Measurements from ENCODE around the gene GMFB. TPM values are rescaled to one million over a fixed set of nuclear protein-coding genes. Genes with fewer than 3 reads are reported as not detected.

The GMFB gene
- total RNA-seq, 1 donor from 2014 or later, result 71.9 TPM

DNA sequence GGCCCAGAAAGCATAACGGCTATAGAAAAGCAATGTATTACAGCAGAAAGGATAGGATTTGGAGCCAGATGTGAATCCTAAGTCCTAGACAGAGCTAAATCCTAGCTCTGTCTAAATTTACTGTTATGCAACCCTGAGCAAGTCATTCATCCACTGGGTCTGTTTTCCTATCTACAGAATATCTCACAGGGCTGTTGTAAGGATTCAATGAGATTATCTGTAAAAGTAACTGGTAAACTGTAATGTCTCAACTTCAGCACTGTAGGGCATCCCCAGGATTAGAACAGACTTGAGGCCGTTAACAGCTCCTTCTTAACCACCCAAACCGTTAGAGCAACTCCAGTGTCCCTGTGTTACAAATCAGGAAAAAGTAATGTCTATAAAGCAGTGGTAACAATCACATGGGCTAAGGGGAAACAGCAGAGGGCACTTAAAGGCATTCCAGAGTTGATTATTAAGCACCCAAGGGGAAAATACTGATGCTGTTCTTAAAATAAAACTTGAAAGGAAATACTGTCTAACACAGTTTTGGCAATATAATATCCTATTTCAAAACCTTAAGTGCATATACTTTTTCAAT, 10.1 kb downstream of the GMFB start:
- no peak for DNase-seq (ENCODE audit: low read depth)
- no peak overlapping the region for H3K4me3 ChIP-seq (ENCODE audit: low read depth, low read length)
- TF ChIP-seq, protein P1, sequence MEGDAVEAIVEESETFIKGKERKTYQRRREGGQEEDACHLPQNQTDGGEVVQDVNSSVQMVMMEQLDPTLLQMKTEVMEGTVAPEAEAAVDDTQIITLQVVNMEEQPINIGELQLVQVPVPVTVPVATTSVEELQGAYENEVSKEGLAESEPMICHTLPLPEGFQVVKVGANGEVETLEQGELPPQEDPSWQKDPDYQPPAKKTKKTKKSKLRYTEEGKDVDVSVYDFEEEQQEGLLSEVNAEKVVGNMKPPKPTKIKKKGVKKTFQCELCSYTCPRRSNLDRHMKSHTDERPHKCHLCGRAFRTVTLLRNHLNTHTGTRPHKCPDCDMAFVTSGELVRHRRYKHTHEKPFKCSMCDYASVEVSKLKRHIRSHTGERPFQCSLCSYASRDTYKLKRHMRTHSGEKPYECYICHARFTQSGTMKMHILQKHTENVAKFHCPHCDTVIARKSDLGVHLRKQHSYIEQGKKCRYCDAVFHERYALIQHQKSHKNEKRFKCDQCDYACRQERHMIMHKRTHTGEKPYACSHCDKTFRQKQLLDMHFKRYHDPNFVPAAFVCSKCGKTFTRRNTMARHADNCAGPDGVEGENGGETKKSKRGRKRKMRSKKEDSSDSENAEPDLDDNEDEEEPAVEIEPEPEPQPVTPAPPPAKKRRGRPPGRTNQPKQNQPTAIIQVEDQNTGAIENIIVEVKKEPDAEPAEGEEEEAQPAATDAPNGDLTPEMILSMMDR (IDR thresholded peaks at IDR 0.05; ENCODE audit: insufficient read depth, low read length, poor library complexity, severe bottlenecking), result no peak
- H3K36me3 ChIP-seq (ENCODE audit: control insufficient read depth, insufficient read depth, low read length), result no peaks in the 10 kb centered on the region
- H3K27me3 ChIP-seq (ENCODE audit: control insufficient read depth, insufficient read depth, low read length), result no peaks in the 10 kb centered on the region

- Histone ChIP-seq H3K27me3 (ENCODE audit: control insufficient read depth, insufficient read depth, low read length) (no peaks in the 10 kb centered on the region), H3K4me3 (ENCODE audit: low read depth, low read length) (no peak overlapping the region), H3K36me3 (ENCODE audit: control insufficient read depth, insufficient read depth, low read length) (no peaks in the 10 kb centered on the region)
- TF ChIP-seq, protein P1 (IDR thresholded peaks at IDR 0.05; ENCODE audit: insufficient read depth, low read length, poor library complexity, severe bottlenecking), result no peak
- no peak for DNase-seq (ENCODE audit: low read depth)
These were observed 12.9 kb downstream of the GMFB start for GRCh38 chr14:54475911-54476310.

DNA sequence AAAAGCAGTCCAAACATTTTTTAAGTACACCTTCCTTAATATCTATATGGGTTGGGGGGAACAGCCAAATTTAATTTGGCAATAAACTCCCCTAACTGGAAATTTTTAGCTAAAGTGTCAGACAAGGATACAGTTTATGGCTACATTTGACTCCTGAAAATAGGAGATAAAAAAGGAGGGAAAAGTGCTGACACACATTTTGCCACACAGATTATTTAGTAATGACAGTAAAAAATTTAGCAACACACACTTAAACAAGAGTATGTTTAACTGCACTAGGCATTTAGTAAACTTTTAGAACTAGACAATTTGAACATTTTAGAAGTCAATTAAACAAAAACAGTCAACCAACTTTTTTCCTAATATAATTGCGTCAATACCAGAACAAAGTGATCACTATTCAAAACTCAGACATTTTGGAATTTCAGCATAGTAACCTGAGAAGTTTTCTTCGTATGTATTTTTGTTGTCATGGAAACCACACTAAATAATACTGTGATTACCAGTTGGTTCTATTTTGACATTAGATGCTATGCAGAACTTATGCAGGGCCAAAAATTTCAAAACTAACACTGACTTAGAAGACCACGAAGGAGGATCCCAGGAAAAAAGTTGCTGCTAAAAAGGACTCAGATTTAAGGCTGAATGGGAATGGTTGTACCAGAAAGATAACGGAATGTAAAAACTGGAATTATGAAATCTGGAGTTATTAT, 13.4 kb downstream of the GMFB start:
- TF ChIP-seq, protein P1 (IDR thresholded peaks at IDR 0.05; ENCODE audit: insufficient read depth, low read length, poor library complexity, severe bottlenecking), result no peak
- H3K4me3 ChIP-seq (ENCODE audit: low read depth, low read length), result no peak overlapping the region
- no peaks in the 10 kb centered on the region for H3K27me3 ChIP-seq (ENCODE audit: control insufficient read depth, insufficient read depth, low read length)
- no peaks in the 10 kb centered on the region for H3K36me3 ChIP-seq (ENCODE audit: control insufficient read depth, insufficient read depth, low read length)
- DNase-seq (ENCODE audit: low read depth), result no peak

- Histone ChIP-seq H3K4me3 (ENCODE audit: low read depth, low read length) (no peak overlapping the region), H3K27me3 (ENCODE audit: control insufficient read depth, insufficient read depth, low read length) (no peaks in the 10 kb centered on the region), H3K36me3 (ENCODE audit: control insufficient read depth, insufficient read depth, low read length) (no peaks in the 10 kb centered on the region)
- no peak for DNase-seq (ENCODE audit: low read depth)
- TF ChIP-seq, protein P1 (IDR thresholded peaks at IDR 0.05; ENCODE audit: insufficient read depth, low read length, poor library complexity, severe bottlenecking), result no peak
These were observed 14.5 kb downstream of the GMFB start for GRCh38 chr14:54474232-54474793.

DNA sequence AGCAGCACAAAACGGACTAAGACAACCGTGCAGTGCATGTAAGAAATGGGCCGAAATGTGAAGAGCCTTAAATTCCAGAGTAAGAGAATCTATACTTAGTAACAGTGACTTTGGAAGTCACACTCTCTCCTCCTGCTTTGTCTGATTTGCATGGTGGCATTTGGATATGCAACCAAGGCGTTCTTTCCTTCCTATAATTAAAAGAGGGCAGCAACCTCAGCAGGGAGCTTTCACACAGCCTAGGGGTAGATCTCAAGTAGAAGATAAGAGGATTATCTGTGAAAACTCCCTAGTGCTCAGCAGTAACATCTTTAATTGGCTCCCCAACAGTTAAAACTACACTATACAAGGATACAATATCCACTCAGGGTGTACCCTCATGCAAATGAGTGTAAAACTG, 16.5 kb downstream of the GMFB start:
- no peaks in the 10 kb centered on the region for H3K36me3 ChIP-seq (ENCODE audit: control insufficient read depth, insufficient read depth, low read length)
- TF ChIP-seq, protein P1 (IDR thresholded peaks at IDR 0.05; ENCODE audit: insufficient read depth, low read length, poor library complexity, severe bottlenecking), result no peak
- H3K27me3 ChIP-seq (ENCODE audit: control insufficient read depth, insufficient read depth, low read length), result no peaks in the 10 kb centered on the region
- no peak for DNase-seq (ENCODE audit: low read depth)
- H3K4me3 ChIP-seq (ENCODE audit: low read depth, low read length), result no peak overlapping the region
